DND-41 (cell line): ENCODE results near the gene STAT5B.

ENCODE experiments used
- CTCF ChIP-seq: IDR thresholded peaks from 2 replicates; pipeline ENCODE4 v1.5.1; 2012; ENCODE audit warnings: borderline replicate concordance, low read length, moderate library complexity, mild to moderate bottlenecking; ENCODE audit not compliant: poor library complexity, severe bottlenecking; ENCODE audit errors: extremely low read depth
- EZH2 ChIP-seq: IDR thresholded peaks from 3 replicates; pipeline ENCODE4 v1.6.1; 2012; ENCODE audit warnings: borderline replicate concordance, low read depth, mild to moderate bottlenecking, moderate library complexity, low read length, inconsistent platforms; ENCODE audit not compliant: severe bottlenecking

- TF ChIP-seq CTCF (no peak), EZH2 (no peak)
These were observed 83.7 kb downstream of the STAT5B start for GRCh38 chr17:42192189-42193126.
